NCI-H146 treated with DMSO at 0.1 percent for 48 hours (cell line): ENCODE results near the gene ASCC3.
"Not testable (repeated sequence)": the region's sequence is repeated elsewhere in the genome, so short reads cannot be mapped to it uniquely, and the experiment has no call there.

ENCODE experiments used
- DNase-seq: peaks from one replicate; lab custom pipeline; 2025; ENCODE audit not compliant: unreplicated experiment; lab: John Stamatoyannopoulos, UW

ASCC3 gene

DNA sequence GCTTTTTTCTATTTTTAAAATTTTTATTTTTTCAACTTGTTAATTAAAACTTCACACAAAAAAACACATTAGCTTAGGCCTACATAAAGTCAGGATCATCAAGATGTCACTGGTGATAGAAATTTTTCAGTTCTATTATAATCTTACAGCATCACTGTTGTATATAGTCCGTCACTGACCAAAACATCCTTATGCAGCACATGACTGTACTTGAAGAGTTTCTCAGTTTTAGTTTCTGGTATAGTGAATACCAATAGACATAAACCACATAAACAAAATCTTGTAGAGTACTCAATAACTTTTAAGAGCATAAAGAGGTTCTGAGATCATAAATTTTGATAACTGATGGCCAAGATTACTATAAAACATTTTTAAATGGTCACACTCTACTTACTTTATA, 71.8 kb downstream of the ASCC3 start:
- DNase-seq: no peak

DNA sequence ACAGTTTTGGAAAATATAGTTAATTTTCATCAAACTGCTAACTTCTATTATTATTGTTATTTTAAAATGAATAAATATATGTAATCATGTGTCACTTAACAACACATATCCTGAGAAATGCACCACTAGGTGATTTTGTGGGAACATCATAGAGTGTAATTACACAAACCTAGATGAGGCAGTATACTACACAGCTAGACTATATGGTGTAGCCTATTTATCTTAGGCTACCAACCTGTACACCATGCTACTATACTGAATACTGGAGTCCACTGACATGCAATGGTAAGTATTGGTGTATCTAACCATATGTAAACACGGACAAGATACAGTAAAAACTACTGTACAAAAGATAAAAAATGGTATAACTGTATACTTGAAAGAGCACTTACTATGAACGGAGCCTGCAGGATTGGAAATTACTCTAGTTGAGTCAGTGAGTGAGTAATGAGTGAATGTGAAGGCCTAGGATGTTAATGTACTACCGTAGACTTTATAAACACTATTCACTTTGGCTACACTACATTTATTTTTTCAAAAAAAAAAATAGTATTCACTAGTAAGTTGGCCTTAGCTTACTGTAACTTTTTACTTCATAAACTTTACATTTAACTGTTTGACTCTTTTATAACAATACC, 72.4 kb downstream of the ASCC3 start:
- no peak for DNase-seq

DNA sequence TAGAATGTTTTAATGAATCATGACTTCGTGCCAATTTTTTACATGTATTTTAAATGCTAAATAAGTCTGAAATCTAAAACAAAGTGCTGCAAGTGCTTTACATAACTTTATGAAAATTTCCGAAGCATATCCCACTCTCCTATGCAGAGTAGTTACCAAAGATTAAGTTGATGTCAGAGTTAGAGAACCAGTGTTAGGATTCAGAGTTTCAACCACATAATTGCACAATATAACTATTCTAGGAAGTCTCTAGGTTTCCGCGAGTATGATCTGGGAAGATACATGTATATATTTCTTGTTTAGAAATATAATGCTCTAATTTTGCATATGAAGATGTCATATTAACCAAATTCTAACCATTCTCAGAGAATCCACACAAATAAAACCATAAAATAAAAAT, 74.8 kb downstream of the ASCC3 start:
- DNase-seq: no peak

DNA sequence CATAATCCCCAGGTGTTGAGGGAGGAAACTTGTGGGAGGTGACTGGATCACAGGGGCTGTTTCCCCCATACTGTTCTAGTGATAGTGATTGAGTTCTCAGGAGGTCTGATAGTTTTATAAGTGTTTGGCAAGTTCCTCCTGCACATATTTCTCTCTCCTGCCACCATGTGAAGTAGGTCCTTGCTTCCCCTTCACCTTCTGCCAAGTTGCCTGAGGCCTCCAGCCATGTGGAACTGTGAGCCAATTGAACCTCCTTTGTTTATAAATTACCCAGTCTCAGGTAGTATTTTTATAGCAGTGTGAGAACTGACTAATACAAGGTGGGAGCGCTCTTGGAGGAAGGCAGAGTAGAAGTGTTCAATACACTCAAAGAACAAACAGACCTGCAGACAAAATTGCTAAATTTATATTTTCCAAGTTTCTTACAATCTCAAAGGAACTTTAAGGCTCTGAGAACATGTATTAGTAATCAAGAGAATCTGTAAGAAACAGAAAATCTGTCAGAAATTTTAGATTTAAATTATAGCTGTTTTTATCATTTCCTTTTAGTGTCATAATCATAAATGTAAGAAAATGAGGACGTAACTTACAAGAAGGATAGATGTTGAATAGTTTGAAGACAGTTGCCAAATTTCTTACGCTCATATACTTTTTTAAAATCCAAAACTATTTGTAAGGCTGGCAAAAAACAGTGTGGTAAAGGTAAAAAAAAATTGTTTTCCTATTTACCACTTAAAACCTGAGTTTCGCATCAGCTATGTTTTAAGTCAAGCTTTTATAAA, 77.7 kb downstream of the ASCC3 start:
- DNase-seq: no peak

DNA sequence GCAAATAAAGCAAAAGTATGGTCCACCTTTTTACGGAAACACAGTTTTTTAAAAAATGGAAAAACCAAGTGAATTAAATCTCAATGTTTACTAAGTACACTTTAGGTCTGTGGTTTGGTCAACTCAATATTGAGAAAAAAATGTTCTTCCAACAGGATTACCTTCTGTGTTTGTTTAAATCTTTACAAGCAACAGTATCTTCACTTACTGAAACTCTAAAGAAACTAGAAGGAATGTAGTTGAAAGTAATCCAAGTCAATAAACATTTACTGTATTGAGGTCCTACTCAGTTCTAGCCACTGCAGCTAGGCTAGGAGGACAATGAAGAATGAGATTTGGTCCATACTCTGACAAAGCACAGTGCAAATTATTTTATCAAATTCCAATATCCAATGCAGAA, 80.1 kb downstream of the ASCC3 start:
- no peak for DNase-seq

DNA sequence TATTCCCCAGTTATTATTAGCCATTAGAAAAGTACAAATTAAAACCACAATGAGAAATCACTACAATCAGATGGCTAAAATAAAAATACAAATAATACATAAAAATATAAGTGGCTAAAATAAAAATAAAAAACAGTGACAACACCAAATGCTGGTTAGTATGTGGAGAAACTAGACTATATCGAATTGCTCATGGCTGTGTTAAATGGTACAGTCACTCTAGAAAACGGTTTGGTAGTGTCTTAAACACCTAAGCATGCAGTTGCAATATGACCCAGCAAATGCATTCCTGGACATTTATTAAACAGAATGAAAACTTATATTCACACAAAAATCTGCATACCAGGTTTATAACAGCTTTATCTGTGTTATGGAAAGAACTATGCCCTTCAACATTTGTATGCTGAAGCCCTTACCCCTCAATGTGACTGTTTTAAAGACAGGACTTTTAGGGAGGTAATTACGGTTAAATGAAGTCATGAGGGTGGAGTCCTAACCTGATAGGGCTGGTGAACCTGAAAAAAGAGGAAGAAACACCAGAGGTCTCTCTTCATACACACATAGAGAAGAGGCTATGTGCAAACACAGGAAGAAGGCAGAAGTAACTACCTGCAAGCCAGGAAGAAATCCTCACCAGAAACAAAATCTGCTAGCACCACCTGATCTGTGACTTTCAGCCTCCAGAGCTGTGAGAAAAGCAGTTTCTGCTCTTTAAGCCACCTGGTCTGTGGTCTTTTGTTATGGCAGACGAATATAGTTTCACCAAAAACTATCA, 84.9 kb downstream of the ASCC3 start:
- no peak for DNase-seq

DNA sequence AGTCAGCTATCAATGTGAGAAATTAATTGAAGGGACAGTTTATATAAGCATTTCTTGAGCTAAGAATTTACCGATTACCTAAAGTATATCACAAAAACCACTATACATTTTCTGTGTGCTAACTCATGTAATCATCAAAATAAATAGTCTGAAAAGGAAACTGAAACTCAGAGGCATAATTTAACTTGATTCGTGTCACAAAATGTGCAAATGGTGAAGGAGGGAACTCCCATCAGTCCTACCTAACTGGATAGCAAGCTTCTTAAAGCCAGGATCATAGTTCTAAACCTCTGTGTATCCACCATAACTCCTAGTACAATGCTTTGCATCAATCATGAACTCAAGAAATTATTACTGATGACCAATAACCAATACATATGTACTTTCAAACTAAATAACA, 91.0 kb downstream of the ASCC3 start:
- DNase-seq: no peak

DNA sequence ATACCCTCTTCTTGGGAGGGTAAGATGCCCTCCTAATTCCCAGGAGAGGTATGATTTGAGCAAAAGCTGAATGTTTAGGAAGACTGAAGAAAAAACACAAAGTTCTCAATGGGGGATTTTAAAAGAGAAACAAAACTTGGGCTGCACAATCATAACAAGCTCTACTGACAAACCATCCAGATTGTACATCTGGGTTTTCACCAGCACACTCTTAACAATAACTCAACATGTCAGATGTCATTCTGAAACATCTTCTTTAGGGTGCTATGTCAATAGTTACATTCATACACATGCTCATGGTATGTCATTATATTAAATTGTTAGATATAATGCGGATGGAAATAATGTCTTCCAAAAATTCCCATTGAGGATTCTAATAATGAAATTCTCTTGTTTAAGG, 95.1 kb downstream of the ASCC3 start:
- DNase-seq: no peak

DNA sequence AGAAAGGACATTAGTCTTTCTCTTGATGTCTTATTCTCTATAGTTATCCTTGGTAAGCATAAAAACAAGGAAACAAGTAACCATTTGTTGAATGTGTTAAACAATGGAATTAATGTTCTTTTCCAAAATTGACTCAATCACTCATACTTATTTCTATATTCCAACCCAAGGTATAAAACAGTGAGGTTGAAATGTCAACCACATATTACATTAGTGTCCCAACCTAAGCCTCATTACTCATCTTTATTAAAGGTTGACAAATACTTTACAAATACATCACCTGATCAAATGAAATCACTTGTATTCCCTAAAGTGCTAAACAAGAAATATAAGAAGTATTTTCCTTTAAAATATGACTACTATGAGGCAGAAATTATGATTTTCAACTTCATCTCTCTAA, 100.5 kb downstream of the ASCC3 start:
- no peak for DNase-seq

DNA sequence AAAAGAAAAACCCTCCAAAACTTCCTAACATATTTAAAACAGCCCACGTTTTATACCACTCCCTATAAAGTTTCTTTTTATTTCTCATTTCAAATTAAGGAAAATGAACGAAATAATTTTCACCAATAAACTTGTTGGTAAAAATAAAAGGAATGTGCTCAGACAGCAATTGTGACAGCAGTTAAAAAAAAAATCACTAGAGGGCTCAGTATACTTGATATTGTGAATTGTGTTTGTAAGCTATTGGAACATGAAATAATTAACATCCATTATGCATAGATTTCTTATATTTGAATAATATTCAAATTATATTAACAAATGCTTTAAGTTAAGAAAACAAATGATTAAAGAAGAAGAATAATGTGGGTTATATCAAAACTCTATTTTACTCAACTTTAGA, 105.5 kb downstream of the ASCC3 start:
- DNase-seq: no peak

DNA sequence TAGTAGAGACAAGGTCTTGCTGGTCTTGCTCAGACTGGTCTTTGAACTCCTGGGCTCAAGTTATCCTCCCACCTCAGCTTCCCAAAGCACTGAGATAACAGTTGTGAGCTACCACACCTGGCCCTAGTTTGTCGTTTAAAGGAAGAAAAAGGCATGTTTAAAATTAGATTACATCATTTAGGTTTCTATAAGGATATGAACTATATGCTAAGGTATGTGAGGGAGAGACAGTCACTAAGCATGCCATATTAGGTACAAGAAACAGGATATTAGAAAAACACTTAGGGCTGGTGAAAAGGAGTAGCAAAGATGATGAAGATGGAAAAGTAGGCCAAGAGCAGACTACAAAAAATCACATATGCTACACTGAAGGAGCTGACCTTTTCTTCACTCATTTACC, 106.4 kb downstream of the ASCC3 start:
- DNase-seq: no peak

DNA sequence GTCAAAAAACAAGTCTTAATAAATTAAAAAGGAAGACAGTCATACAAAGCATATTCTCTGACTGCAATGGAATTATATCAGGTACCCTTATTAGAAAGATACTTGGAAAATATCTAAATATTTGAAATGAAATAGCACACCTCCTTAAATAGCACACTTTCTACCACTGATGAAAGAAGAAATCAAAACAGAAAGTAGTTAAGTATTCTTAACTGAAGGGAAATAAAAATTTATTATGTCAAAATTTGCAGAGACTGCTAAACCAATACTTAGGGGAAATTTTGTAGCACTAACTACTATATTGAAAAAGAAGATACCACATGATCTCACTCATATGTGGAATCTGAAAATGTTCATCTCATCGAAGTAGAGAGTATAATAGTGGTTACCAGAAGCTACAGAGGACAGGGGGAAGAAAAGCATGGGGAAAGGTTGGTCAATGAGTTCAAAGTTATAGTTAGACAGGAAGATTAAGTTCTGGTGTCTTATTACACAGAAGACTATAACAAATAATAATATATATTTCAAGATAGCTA, 112.2 kb downstream of the ASCC3 start:
- no peak for DNase-seq

DNA sequence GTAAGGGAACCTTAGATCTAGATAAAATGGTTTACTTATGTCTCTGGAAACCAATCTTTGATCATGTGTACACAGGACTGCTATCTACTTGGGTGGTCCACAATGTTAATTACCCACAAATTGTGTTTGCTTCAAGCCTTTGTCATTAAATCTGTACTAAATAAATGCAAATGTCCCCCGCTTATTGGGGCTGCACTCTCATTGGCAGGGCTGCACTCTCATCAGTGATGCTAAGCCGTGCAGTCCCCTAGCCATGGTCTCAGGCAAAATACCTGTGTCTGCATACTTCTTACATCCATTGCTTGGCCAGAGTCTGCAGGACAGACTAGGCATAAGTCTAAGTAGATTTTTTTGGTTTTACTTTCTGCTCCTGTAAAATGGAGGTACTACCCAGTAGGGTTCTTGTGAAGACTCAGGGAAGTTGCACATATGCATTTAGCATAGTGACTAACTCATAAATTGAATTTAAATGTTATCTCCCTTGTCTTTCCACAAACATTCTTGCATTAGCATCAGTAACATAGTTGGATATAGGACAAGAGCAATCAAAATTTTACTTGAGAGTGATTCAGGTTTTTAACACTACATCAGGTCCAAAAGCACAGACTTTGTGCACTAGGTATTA, 117.4 kb downstream of the ASCC3 start:
- no peak for DNase-seq

DNA sequence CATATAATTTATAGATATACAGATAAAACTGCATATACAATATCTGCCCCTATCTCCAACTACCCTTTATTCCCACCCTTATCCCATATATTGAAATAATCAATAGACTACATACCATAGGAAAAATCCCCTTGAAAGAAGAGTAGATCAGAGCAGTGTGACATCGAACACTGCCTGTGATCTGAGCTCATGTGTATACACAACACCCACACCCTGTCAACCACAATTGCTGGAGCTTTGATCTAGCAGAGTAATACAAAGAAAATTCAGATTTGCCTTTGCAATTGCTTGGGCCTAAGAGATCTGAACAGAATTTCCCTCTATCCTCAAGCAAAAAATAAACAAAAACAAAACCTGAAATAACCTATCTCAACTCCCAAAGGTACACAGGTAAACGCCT, 119.3 kb downstream of the ASCC3 start:
- no peak for DNase-seq

DNA sequence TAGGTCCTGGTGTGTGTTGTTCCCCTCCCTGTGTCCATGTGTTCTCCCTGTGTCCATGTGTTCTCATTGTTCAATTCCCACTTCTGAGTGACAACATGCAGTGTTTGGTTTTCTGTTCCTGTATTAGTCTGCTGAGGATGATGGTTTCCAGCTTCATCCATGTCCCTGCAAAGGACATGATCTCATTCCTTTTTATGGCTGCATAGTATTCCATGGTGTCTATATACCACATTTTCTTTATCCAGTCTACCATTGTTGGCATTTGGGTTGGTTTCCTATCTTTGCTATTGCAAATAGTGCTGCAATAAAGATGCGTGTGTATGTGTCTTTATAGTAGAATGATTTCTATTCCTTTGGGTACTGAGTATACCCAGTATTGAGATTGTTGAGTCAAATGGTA, 122.7 kb downstream of the ASCC3 start:
- not testable (repeated sequence) for DNase-seq

DNA sequence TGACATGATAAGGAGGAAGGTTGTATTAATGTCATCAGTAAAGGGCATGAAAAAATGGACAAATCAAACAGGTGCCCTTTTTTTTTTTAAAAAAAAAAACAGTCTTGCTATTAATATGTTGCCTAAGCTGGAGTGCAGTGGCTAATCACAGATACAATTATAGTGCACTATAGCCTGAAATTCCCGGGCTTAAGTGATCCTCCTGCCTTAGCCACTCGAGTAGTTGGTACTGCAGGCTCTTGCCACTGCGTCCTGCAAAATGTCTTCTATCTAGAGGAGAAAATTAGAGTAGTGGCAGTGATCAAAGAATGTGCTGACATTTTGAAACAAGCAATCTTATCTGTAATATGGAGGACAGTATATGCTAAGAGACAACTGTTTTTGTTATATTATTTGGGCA, 127.7 kb downstream of the ASCC3 start:
- no peak for DNase-seq

DNA sequence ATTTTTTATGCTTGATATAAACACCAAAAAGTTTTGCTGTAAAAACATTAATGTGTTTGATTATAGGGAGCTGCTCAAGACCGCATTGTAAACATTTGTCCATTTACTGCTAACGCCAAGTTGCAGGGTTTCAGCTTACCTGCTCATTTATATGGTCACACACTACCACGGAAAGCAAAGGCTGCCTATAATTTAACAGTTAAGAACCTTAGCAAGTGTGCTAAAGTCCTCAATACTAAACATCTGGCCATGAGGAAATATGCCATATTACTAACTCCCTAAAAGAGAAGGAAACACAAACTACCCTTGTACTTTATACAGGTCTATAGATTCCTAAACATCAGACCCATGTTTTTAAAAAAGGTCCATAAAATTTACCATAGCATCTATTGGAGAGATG, 129.5 kb downstream of the ASCC3 start:
- DNase-seq: no peak

DNA sequence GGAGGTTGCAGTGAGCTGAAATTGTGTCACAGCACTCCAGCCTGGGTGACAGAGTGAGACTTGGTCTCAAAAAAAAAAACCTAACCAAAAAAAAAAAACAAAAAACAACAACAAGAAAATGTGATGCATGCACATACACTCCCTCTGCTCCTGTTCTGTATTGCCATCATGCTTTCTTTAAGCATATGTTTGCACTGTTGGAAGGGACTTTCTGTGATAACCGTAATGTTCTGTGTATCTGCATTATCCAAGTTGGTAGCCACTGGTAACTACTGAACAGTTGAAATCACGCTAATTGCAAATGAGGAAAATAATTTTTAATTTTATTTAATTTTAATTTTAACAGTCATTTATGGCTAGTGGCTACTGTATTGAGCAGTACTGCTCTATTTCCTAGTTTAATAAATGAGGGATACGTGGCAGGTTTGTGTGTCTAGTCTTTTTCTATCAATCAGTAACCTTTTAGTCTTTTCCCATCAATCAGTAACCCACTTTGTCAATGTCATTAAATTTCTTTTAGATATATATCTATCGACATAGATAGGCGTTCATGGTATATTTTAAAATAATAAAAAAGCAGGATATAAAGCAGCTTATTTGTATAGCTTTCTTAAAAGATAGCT, 135.6 kb downstream of the ASCC3 start:
- no peak for DNase-seq

DNA sequence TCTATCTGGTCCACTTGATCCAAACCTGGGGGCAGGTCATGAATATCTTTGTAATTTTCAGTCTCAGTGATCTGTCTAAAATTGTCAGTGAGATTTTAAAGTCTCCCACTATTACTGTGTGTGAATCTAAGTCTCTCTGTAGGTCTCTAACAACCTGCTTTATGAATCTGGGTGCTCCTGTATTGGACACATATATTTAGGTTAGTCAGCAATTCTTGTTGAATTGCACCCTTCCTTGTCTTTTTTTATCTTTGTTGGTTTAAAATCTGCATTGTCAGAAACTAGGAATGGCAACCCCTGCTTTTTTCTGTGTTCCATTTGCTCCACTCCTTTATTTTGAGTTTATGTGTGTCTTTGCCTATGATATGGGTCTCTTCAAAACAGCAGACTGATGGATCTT, 140.7 kb downstream of the ASCC3 start:
- no peak for DNase-seq

DNA sequence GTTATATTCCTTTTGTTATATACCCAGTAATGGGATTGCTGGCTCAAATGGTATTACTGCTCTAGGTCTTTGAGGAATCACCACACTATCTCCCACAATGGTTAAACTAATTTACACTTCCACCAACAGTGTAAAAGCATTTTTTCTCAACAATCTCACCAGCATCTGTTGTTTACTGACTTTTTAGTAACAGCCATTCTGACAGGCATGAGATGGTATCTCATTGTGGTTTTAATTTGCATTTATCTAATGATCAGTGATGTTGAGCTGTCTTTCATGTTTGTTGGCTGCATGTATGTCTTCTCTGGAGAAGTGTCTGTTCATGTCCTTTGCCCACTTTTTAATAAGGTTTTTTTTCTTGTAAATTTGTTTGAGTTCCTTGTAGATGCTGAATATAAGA, 143.4 kb downstream of the ASCC3 start:
- not testable (repeated sequence) for DNase-seq

DNA sequence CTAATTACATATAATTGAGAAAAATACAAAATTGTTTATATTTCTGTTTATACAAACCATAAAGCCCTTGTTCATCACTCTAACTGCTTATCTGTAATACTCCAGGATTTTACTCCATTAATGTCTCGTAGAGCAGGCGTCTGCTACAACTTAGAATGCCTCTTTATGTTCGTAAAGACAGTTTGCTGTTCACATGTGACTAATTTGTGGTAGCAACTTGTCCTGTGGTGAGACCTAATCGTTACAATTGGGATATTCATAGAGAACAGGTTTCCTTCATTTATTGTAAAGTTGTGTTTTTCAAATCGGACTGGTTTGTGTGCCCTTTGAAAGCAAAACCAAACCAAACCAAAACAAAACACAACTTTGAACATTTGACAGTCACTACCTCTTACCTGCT, 149.7 kb downstream of the ASCC3 start:
- no peak for DNase-seq
